GM18873 (cell line): ENCODE measurements around the gene SORBS2.

Experiments used
- ATAC-seq: cut with Tn5 transposase; IDR thresholded peaks from one replicate; pipeline ENCODE4 v1.9.1; 2021; ENCODE audit warnings: mild to moderate bottlenecking, moderate library complexity, moderate number of reproducible peaks; ENCODE audit not compliant: unreplicated experiment, low FRiP score

SORBS2 gene

GRCh38 chr4:185774845-185775680 lies 36.9 kb downstream of the SORBS2 start:
- no peak for ATAC-seq

GRCh38 chr4:185774131-185774653 lies 37.8 kb downstream of the SORBS2 start:
- no peak for ATAC-seq

GRCh38 chr4:185773419-185773818 lies 38.6 kb downstream of the SORBS2 start:
- ATAC-seq: no peak

GRCh38 chr4:185772391-185773093 lies 39.5 kb downstream of the SORBS2 start:
- ATAC-seq: no peak

- no peak for ATAC-seq
These were observed 40.1 kb downstream of the SORBS2 start for GRCh38 chr4:185771711-185772390.

- no peak for ATAC-seq
These were observed 44.5 kb downstream of the SORBS2 start for GRCh38 chr4:185767528-185767927.

- no peak for ATAC-seq
These were observed 47.1 kb downstream of the SORBS2 start for GRCh38 chr4:185764876-185765275.

- no peak for ATAC-seq
These were observed 50.4 kb downstream of the SORBS2 start for GRCh38 chr4:185761352-185762235.

- no peak for ATAC-seq
These were observed 53.2 kb downstream of the SORBS2 start for GRCh38 chr4:185758807-185759206.

GRCh38 chr4:185755451-185755850 lies 56.5 kb downstream of the SORBS2 start:
- ATAC-seq: no peak

GRCh38 chr4:185754961-185755360 lies 57.0 kb downstream of the SORBS2 start:
- no peak for ATAC-seq

- ATAC-seq: no peak
These were observed 59.1 kb downstream of the SORBS2 start for GRCh38 chr4:185752872-185753271.

- ATAC-seq: no peak
These were observed 62.1 kb downstream of the SORBS2 start for GRCh38 chr4:185749858-185750257.

GRCh38 chr4:185748901-185749390 lies 63.0 kb downstream of the SORBS2 start:
- ATAC-seq: no peak

GRCh38 chr4:185745891-185746290 lies 66.1 kb downstream of the SORBS2 start:
- ATAC-seq: no peak

- no peak for ATAC-seq
These were observed 67.0 kb downstream of the SORBS2 start for GRCh38 chr4:185744946-185745345.

GRCh38 chr4:185744488-185744862 lies 67.5 kb downstream of the SORBS2 start:
- ATAC-seq: no peak

GRCh38 chr4:185743722-185744487 lies 68.1 kb downstream of the SORBS2 start:
- ATAC-seq: no peak

- ATAC-seq: peak; percentile 73
These were observed 69.2 kb downstream of the SORBS2 start for GRCh38 chr4:185742766-185743165.
